ENCODE data around the gene NXN.
"Not testable (repeated sequence)": the region's sequence is repeated elsewhere in the genome, so short reads cannot be mapped to it uniquely, and the experiment has no call there.

NXN gene

GRCh38 chr17:915538-916201, 63.9 kb downstream of the NXN start:
- no peak for DNase-seq

GRCh38 chr17:914561-914960, 65.0 kb downstream of the NXN start:
- DNase-seq, result no peak

- DNase-seq, result no peak
Measured at GRCh38 chr17:913207-913606, 66.4 kb downstream of the NXN start.

- no peak for DNase-seq
Measured at GRCh38 chr17:909642-910323, 69.8 kb downstream of the NXN start.

- DNase-seq, result no peak
Measured at GRCh38 chr17:907725-908124, 71.9 kb downstream of the NXN start.

GRCh38 chr17:905708-906107, 73.9 kb downstream of the NXN start:
- DNase-seq, result not testable (repeated sequence)

GRCh38 chr17:903691-904481, 75.7 kb downstream of the NXN start:
- DNase-seq, result no peak

GRCh38 chr17:902463-902862, 77.1 kb downstream of the NXN start:
- no peak for DNase-seq

- no peak for DNase-seq
Measured at GRCh38 chr17:901964-902363, 77.6 kb downstream of the NXN start.

GRCh38 chr17:901191-901950, 78.2 kb downstream of the NXN start:
- DNase-seq, result no peak

- DNase-seq, result no peak
Measured at GRCh38 chr17:900336-900934, 79.1 kb downstream of the NXN start.

GRCh38 chr17:897970-898619, 81.5 kb downstream of the NXN start:
- DNase-seq, result no peak

GRCh38 chr17:896953-897661, 82.5 kb downstream of the NXN start:
- DNase-seq, result no peak

- DNase-seq, result no peak
Measured at GRCh38 chr17:896454-896853, 83.1 kb downstream of the NXN start.

- no peak for DNase-seq
Measured at GRCh38 chr17:892958-893357, 86.6 kb downstream of the NXN start.

- no peak for DNase-seq
Measured at GRCh38 chr17:888998-889441, 90.6 kb downstream of the NXN start.

GRCh38 chr17:887551-888209, 91.9 kb downstream of the NXN start:
- no peak for DNase-seq

GRCh38 chr17:885971-886571, 93.5 kb downstream of the NXN start:
- no peak for DNase-seq

GRCh38 chr17:883586-883962, 96.0 kb downstream of the NXN start:
- no peak for DNase-seq

GRCh38 chr17:882827-883585, 96.6 kb downstream of the NXN start:
- DNase-seq, result no peak
